ENCODE results near the gene PACSIN2. TPM values are rescaled to one million over a fixed set of nuclear protein-coding genes. Genes with fewer than 3 reads are reported as not detected.

Gene PACSIN2
- total and polyA plus RNA-seq, 7 donors = 44.2 to 126 (median 52.3) TPM

DNA sequence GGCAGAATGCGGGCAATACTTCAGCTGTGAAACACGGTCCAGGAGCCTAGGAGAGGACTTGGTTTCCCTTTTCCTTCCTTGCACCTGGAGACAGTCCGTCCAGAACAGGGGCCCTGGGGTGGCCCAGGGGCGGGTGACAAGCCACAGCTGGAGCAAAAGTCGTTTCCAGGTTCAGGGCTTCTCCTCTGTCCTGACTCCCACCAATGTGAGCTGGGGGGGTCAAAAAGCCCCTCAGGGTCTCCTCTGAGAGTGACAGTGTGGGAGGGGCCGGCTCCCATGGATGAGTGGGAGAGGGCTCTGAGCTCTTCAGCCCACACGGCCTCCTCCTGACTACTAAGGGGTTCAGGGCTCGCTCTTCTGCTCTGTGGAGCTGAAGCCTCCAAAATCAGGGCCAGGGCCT, 137.8 kb downstream of the PACSIN2 start:
- TF ChIP-seq EP300 (IDR thresholded peaks at IDR 0.05) (no peak), POLR2A (IDR thresholded peaks at IDR 0.05) (no peak), POLR2AphosphoS5 (IDR thresholded peaks at IDR 0.05) (no peak)
- TF ChIP-seq, protein P1, sequence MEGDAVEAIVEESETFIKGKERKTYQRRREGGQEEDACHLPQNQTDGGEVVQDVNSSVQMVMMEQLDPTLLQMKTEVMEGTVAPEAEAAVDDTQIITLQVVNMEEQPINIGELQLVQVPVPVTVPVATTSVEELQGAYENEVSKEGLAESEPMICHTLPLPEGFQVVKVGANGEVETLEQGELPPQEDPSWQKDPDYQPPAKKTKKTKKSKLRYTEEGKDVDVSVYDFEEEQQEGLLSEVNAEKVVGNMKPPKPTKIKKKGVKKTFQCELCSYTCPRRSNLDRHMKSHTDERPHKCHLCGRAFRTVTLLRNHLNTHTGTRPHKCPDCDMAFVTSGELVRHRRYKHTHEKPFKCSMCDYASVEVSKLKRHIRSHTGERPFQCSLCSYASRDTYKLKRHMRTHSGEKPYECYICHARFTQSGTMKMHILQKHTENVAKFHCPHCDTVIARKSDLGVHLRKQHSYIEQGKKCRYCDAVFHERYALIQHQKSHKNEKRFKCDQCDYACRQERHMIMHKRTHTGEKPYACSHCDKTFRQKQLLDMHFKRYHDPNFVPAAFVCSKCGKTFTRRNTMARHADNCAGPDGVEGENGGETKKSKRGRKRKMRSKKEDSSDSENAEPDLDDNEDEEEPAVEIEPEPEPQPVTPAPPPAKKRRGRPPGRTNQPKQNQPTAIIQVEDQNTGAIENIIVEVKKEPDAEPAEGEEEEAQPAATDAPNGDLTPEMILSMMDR (IDR thresholded peaks at IDR 0.05) = no peak
- Histone ChIP-seq H3K27me3 (no peaks in the 10 kb centered on the region), H3K9me3 (no peaks in the 10 kb centered on the region), H3K4me1 (no peaks in the 10 kb centered on the region), H3K4me3 (no peak overlapping the region), H3K27ac (no peak overlapping the region), H3K36me3 (peaks cover 47 to 100% (median 79%) of the 10 kb centered on the region in 4 donors)
- 87% methylated on average over 8 of the region's 8 CpGs for WGBS, 2 donors
- intact Hi-C loops (cut with DNase I) = no loop called here
- DNase-seq = no peak

DNA sequence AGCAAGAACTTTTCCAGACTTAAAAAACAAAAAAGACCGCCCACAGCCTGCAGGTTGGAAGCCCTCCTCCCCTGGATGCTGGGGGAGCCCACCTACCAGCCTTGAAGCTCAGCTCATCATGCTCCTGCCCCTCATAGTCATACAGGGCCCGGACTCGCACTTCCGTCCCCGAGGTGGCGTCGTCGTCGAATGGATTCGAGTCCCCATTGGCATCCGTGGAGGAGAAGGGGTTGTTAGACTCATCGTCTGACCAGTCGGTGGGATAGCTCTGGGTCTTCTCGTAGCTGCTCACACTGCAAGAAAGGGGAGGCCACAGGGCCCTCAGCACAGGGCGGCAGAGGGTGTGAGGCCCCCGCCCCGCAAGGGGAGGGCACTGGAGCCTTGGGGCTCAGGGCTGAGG, 138.9 kb downstream of the PACSIN2 start:
- no peak for DNase-seq
- H3K27ac ChIP-seq = no peak overlapping the region
- no peaks in the 10 kb centered on the region for H3K9me3 ChIP-seq
- intact Hi-C loops (cut with DNase I) = no loop called here
- no peak overlapping the region for H3K4me3 ChIP-seq
- no peaks in the 10 kb centered on the region for H3K4me1 ChIP-seq
- TF ChIP-seq POLR2AphosphoS5 (IDR thresholded peaks at IDR 0.05) (no peak), EP300 (IDR thresholded peaks at IDR 0.05) (no peak), POLR2A (IDR thresholded peaks at IDR 0.05) (no peak)
- TF ChIP-seq, protein P1 (IDR thresholded peaks at IDR 0.05) = no peak
- H3K36me3 ChIP-seq = peaks cover 41 to 100% (median 73%) of the 10 kb centered on the region in 4 donors
- 92 to 96% methylated on average over 17 of the region's 17 CpGs for WGBS, 2 donors
- no peaks in the 10 kb centered on the region for H3K27me3 ChIP-seq

- WGBS, 2 donors = 94 to 95% methylated on average over 7 of the region's 7 CpGs
- intact Hi-C loops (cut with DNase I) = no loop called here
- Histone ChIP-seq H3K36me3 (peaks cover 32 to 92% (median 60%) of the 10 kb centered on the region in 4 donors), H3K27ac (no peak overlapping the region), H3K27me3 (no peaks in the 10 kb centered on the region), H3K4me1 (peaks cover 0 to 11% (median 9%) of the 10 kb centered on the region in 4 donors), H3K4me3 (no peak overlapping the region), H3K9me3 (no peaks in the 10 kb centered on the region)
- no peak for DNase-seq
- TF ChIP-seq POLR2A (IDR thresholded peaks at IDR 0.05) = no peak
- TF ChIP-seq, protein P1 (IDR thresholded peaks at IDR 0.05) = no peak
- no peak for TF ChIP-seq EP300 (IDR thresholded peaks at IDR 0.05)
- no peak for TF ChIP-seq POLR2AphosphoS5 (IDR thresholded peaks at IDR 0.05)
These were observed 140.9 kb downstream of the PACSIN2 start for GRCh38 chr22:42874010-42874409.

DNA sequence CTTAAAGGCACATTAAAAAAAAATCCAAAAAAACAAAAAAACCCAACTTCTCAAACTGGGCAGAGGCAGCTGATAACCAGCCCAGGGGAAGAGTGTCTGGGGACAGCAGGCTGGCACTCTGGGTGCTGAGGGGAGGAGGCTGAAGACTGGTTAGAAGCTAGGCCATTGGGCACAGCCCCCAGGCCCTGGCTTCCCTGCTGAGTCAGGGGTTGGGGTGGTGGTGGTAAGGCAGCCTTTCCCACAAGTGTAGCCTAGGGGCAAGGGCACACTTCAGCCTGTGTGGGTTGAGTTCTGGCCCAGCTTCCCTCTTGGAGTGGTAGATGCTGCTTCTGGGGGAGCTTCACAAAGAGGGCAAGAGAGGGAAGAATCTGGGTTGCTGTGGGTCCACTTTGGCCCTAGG, 141.6 kb downstream of the PACSIN2 start:
- no peaks in the 10 kb centered on the region for H3K9me3 ChIP-seq
- DNase-seq = no peak
- H3K27ac ChIP-seq = no peak overlapping the region
- TF ChIP-seq EP300 (IDR thresholded peaks at IDR 0.05) = no peak
- no peak for TF ChIP-seq POLR2AphosphoS5 (IDR thresholded peaks at IDR 0.05)
- TF ChIP-seq, protein P1 (IDR thresholded peaks at IDR 0.05) = no peak
- no peak for TF ChIP-seq POLR2A (IDR thresholded peaks at IDR 0.05)
- intact Hi-C loops (cut with DNase I) = no loop called here
- H3K27me3 ChIP-seq = no peaks in the 10 kb centered on the region
- peaks cover 0 to 18% (median 15%) of the 10 kb centered on the region in 4 donors for H3K4me1 ChIP-seq
- H3K36me3 ChIP-seq = peaks cover 25 to 85% (median 54%) of the 10 kb centered on the region in 4 donors
- no peak overlapping the region for H3K4me3 ChIP-seq

GRCh38 chr22:42872821-42873220, 142.1 kb downstream of the PACSIN2 start:
- H3K27ac ChIP-seq = no peak overlapping the region
- intact Hi-C loops (cut with DNase I) = no loop called here
- DNase-seq = no peak
- TF ChIP-seq, protein P1 (IDR thresholded peaks at IDR 0.05) = no peak
- TF ChIP-seq POLR2A (IDR thresholded peaks at IDR 0.05) (no peak), POLR2AphosphoS5 (IDR thresholded peaks at IDR 0.05) (no peak), EP300 (IDR thresholded peaks at IDR 0.05) (no peak)
- H3K4me3 ChIP-seq = no peak overlapping the region
- H3K36me3 ChIP-seq = peaks cover 20 to 80% (median 49%) of the 10 kb centered on the region in 4 donors
- H3K27me3 ChIP-seq = no peaks in the 10 kb centered on the region
- H3K9me3 ChIP-seq = no peaks in the 10 kb centered on the region
- H3K4me1 ChIP-seq = peaks cover 0 to 20% (median 19%) of the 10 kb centered on the region in 4 donors
- 91% methylated on average over 9 of the region's 9 CpGs for WGBS, 2 donors

All from sigmoid colon (tissue), 7 donors.